GM19438 (cell line): ENCODE data around the gene S100A7A.

Experiments used
- ATAC-seq: cut with Tn5 transposase; IDR thresholded peaks from one replicate; pipeline ENCODE4 v1.9.1; 2021; ENCODE audit warnings: low read depth; ENCODE audit not compliant: unreplicated experiment

Gene S100A7A

DNA sequence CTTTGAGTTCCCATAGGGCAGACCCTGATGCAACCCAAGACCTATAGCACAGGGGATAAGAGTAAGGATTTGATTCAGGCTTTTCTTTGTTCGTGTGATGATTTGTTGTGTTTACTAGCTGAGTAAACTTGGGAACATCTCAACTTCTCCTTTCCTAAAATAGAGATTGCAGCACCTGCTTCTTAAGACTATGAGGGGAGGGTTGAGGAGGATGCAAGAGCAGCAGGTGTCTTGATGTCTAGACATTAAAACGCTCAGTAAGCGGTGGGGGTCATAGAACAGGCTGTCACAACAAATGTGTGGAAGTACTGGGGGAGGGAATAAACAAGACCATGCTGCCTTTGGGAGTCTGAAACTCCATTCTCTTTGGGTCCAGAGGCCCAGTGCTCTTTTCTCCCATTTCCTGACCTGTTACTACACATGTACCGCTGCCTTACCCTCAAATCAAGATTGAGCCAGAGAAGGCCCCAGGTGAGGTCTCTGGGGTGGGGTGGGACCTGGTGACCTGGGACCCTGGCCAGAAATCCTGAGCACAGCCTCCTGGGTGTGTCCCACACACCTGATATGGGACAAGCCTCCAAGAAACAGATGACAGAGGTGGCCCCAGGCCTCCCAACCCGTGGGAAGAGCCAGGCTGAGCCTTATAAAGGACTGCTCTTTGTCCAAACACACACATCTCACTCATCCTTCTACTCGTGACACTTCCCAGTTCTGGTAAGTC is at the start of gene S100A7A:
TSS of gene S100A7A (plus strand) at position 671 of the 721 bp plus-strand sequence. CDS start 1,563 bp downstream, outside the sequence.
- ATAC-seq, result no peak

DNA sequence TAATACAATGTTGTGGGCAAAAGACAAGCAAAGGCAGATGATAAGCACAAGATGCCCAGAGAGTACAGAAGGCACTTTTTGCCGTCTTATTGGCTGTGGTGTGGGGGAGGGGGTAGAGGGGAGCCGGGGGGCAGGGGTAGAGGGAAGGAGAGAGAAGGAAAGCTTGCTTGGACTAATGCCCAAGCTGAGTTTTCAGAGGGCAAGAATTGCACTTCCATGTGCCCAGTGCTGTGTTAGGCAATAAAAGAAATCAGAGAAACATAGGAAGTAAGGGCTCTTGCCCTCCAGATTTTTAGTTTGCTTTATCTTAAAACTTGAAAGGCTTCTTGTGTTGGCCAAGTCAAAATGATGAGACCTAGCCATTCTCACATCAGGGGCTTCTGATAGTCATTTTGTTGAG is 49.2 kb upstream of the S100A7A start:
- no peak for ATAC-seq

DNA sequence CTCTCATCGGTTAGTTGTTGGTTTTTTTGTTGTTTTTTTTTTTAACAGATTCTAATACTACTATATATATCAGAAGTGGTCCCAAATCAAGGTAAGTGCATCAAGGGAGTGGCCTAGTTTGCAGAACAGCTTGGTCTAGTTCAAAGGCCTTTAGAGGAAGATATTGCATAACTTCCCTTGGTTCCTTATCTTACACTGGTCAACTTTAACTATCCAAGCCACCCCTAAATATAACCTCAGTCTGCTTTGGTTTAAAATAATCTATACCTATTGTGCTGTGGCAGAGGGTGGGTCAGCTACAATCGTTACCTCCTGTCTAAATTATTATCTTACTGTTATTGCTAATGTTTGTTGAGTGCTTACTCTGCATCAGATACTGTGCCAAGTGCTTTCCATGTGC is 47.8 kb upstream of the S100A7A start:
- ATAC-seq, result no peak

DNA sequence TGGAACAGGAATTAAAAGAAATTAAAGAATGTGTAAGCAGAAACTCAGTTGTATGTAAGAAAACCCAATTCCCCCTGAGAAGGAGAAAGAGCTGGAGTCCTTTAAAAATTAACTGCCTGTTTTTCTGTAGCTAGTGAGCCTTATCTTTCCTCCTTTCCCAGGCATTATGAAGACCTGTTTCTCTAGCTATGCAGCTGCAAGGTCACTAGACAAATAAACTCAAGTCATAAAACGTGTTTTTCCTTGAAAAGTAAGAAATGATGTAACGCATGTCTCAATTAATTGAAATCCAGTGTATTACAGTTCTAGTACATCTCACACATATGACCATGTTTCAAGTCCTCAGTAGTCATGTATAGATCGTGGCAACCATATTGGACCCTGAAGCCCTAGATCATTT is 46.2 kb upstream of the S100A7A start:
- no peak for ATAC-seq

DNA sequence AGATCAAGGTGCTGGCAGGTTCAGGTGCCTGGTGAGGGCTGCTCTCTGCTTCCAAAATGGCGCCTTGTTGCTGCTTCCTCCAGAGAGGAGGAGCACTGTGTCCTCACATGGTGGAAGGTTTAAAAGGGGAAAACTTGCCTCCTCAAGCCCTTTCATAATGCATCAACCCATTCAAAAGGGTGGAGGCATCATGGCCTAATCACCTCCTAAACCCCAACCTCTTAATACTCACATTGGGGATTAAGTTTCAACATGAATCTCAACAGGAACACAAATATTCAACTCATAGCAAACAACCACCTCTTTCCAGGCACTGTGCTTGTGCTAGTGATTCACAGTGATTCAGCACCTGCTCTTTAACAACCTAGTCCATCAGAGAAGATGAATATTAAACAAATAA is 45.1 kb upstream of the S100A7A start:
- ATAC-seq, result no peak

DNA sequence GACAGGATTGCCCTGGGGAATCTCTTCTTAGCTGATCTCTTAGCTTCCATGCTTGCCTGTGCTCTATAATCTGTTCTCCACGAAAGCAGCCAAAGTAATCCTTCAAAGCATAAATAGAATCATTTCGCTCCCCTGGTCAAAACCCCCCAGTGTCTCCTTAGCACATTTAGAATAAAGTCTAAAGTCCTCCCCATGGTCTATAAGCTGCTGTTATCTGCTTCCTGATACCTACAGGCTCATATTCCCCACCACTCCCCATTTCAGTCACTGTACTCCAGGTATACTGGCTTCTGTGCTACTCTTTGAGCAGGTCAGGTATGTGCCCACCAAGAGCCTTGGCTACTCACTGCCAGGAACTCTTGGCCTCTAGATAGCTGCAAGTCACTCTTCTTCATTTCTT is 43.7 kb upstream of the S100A7A start:
- no peak for ATAC-seq

DNA sequence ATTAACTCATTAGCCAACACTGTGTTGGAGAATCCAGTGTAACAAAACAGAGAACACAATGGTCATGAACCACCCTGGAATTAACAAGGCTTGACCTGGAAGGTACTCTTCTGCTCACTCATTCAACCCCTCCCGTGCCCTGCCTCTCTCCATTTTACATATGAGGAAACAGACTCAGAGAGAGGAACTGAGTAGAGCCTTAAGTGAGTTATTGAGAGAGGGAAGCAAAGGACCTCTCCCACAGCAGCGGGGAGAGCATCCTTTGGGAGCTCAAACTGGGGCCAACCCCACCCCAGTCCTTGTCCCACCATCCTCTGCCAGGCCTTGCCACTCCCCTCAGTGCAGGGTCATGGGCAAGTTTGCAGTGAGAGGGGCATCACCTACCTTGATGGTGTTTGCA is 42.2 kb upstream of the S100A7A start:
- no peak for ATAC-seq

DNA sequence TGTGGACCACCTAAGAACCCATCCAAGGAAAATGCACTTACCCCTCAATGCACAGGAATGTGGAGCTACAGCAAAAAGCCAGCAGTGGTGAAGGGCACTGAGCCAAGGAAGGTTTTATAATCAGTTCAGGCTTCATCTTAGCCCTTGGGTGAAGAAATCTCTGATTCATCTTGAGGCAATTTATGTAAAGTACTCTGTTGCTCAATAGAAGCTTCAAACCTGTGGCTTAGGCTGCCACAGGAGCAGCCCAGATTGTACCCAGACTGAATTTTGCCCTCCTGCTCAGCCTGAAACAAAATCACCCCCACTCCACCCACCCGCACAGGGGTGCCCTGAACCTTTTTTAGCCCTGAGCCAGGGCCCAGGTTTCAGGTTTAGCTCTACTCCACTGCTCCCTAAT is 40.8 kb upstream of the S100A7A start, which contains the start of gene S100A12:
TSS of gene S100A12 (minus strand) at position 111 of the 400 bp plus-strand sequence. CDS start 1,029 bp downstream, outside the sequence.
- ATAC-seq, result no peak

DNA sequence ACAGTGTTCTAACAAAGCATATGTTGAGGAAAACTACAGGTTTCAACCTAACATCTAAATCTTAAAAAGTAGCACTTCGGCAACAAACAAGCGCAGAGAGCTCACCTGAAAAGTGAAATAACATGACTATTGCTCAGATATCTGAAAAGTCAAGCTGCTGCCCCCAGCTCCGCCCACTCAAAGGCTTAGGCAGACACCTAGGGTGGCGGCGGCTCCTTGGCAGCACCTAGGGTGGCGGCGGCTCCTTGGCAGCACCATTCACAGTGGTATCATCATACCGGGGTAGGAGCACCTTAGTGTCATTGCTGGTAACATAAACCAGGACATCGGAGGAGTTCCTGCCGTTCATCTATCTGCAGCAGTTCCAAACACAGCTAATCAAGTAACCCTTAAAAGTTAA is 36.7 kb upstream of the S100A7A start:
- ATAC-seq, result no peak

DNA sequence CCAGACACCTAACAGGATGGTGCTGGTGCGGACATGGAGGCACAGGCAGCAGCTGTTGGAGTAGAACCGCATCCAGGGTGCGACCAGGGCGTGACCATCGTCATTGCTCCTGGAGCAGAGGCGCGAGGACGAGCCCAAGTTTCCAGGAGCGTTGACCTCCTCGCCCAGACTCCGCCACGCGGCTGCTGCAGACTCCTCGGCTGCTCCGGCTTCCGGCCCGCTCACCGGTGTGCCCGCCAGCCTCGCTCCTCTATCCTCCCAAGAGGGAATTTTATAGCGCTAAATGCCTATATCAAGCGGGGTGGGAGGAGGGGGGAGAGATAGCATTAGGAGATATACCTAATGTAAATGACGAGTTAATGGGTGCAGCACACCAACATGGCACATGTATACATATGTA is 35.6 kb upstream of the S100A7A start:
- ATAC-seq, result no peak

DNA sequence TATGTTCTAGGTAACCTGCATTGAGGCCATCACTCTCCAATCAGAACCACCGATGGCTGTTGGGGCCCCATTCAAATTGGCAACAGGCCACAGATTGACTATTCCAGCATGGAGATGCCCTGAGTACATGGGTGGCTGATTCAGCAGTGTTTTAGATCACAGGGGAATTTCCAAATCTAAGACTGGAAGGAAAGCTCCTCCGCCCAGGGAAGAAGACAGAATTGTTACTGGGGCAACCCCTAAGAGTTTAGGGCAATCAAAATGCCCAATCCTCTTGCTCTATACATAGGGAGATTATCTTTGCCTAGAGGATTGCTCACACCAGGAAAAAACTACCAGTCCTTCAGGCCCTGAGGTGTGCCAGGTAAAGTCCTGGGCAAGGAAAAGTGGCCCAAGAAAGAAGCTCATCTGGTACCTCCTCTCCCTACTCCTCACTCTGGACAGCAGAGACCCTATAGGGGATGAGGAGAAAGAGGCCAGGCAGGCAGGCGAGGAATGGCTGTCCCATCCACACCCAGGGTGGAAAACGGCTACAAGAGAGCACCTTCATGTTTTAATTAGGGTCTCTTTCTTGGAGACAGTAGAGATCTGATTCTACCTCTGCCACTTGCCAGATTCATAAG is 31.3 kb upstream of the S100A7A start:
- no peak for ATAC-seq

DNA sequence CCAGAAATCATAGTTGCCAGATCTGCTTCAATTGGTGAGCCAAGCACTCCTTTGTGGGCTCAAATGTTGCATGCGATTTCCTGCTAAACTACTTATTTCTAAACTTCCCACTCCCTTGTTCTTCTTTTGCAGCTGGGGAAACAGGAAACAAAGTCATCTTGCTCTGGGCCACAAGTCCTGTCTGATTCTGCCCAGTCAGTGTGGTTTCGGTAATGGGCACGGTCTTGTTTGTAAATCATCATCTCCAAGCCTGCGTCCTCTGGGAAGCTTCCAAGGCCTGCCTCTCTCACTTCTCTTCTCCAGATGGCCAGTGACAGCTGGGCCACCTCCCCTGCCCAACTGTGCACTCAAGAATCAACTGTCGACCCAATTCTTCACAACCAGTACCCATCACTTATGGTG is 29.8 kb upstream of the S100A7A start:
- no peak for ATAC-seq

DNA sequence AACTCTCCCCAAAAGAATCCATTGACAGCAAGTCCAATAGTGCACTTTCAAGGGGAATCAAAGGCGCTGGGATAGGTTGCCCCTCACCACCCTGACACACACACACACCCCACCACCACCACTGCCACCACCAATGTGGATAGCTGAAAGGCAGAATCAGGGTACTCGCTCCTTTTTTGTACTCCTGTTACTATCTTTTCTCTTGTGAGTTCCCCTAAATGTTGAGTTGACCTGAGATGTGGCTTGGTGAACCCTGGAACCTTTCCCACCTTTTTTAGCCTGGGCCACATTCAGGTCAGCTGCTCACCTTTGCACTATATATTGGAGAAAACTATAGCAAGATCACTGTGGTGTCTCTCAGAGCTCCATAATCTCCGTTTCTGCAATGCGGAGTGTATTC is 29.3 kb upstream of the S100A7A start:
- no peak for ATAC-seq

DNA sequence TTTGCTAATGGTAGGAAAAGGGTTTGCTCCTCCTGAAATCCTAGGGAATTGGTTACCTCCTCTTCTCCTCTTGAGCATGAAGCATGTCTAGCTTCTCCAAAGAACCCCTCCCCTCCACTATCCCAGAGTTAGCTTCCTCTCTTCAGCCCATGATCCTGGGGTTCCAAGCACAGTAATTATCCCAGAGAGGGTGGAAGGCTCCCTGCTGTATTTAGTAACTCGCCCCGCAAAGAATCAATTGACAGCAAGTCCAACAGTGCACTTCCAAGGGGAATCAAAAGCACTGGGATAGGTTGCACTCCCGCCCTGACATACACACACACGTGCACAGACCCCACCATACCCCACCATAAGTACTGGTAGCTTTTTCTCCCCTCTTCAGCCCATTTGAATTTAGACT is 28.5 kb upstream of the S100A7A start:
- no peak for ATAC-seq

DNA sequence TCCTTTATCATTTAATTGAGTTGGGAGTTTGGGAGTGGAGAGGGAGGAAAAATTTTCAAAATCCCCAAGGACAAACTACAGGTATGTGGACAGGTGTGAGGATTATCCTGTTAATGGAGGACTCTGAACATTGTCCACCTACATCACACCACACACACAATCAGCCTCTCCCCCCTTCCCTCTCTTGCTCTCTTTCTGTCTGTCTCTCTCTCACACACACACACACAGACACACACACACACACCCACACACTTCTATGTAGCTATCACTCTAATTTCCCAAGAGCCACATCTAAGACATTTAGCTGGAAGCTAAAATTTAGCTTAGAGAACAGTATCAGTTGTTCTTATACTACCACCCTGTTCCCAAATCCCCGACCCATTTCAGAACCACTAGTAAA is 26.9 kb upstream of the S100A7A start:
- no peak for ATAC-seq

DNA sequence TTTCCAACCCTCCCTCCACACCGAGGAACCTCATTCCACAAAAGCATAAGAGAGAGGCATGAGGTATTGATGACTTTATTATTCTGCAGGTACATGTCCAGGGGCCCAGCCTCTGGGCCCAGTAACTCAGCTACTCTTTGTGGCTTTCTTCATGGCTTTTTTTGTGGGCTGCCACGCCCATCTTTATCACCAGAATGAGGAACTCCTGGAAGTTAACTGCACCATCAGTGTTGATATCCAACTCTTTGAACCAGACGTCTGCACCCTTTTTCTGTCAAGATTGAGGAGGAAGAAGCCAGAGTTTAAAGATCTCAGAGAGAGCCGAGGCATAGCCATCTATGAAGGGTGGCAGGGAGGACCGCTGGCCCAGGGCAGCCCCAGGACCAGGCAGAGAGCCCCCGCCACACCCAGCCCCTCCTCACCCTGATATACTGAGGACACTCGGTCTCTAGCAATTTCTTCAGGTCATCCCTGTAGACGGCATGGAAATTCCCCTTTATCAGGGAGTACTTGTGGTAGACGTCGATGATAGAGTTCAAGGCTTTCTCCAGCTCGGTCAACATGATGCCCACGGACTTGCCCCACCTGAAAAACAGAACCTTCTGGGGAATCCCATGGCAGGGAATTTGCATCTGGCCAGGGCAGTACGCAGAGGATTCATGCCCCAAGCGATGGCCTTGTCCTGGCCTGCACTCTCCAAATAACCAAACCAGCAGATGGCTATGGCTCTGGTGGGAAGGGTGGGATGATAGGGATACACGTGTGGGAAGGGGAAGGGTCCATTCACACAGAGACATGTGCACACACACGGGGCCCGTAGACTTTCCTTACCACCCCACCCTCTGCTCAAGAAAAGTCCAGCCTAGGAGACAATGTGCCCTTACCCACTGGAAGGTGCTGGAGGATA is 26.1 kb upstream of the S100A7A start:
- no peak for ATAC-seq

DNA sequence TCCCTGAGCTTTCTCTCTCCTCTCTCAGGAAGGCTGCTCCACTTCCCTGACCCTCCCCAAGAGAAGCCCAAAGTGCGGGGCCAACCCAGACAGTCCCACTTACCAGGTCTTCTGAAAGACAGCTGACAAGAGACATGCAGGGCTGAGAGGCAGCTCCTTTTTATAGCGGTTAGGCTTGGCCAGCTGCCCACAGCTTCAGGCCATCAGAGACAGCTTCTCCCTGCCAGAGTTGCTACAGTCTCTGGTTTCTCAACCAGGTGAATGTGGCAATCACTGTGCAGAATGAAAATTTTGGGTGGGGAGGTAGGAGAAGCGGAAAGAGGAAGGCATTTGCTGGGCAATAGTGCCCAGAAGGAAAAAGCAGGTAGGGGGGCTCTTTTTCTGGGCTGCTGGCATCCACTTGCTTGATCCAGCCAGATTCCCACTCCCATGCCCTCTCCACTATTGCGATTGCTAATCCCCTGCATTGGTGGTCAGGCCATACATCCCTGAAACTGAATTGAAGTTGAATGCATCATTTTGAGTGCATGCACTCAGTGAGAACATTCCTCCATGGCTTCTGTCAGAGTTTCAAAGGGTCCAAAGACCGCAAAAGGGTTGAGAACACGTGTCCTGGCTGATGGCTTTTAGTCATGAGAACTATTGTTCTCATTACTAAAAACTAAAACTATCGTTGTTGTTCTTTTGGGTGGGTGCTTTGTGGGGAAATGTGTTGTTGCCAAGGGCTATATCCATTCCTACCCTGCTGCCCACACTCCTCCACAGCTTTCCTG is 25.2 kb upstream of the S100A7A start, which contains the start of gene S100A8:
TSS of gene S100A8 (minus strand) at position 136 of the 773 bp plus-strand sequence. CDS start 538 bp downstream, outside the sequence.
- ATAC-seq, result no peak

DNA sequence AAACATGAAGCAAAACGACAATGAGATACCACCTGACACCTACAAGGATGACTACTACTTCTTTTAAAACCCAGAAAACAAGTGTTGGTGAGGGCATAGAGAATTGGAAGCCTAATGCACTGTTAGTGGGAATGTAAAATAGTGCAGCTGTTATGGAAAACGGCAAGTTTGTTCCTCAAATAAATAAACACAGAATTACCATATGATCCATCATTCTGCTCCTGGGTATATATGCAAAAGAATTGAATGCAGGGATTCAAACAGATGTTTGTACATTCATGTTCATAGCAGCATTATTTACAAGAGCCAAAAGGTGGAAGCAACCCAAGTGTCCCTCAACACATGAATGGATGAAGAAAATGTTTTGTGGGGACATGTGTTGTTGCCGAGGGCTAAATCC is 24.1 kb upstream of the S100A7A start:
- no peak for ATAC-seq

DNA sequence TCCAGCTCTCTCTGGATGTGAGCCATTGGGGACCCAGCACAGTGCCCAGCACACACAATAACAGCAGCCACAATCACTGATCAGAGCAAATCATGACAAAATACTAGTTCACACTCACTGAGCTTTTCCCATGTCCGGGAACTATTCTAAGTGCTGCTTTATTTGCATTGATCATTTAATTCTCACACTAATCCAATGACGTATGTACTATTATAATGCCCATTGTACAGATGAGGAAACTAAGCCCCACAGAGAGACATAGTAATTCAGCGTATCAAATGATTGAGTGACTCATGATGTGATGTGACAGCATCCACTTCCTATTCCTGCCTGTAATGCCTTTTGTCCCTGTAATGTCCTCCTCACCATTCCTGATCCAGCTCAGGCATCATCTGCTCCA is 23.5 kb upstream of the S100A7A start:
- ATAC-seq, result no peak

DNA sequence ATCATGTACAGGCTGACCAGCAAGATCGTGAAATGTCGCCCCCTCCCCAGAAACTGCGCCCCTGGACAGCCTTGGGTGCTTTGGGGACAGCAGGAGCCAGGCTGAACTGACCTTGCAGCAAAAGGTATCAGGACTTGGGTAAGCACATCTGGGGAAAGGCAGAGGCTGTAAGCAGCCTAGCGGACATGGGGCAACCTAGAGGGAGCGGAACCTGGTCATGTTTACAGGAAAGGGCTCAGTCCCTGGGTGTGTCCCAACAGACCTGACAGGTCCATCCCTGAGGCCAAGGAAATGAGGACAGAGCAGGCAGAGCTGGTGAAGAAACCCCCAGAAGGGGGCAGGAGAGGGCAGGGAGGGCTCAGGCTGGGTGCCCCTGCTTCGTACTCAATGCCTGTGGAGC is 22.4 kb upstream of the S100A7A start:
- no peak for ATAC-seq
